ENCODE measurements around the gene UBE3C. TPM values are rescaled to one million over a fixed set of nuclear protein-coding genes. Genes with fewer than 3 reads are reported as not detected.

Gene UBE3C
- total RNA-seq, 1 donor: 95.9 TPM

DNA sequence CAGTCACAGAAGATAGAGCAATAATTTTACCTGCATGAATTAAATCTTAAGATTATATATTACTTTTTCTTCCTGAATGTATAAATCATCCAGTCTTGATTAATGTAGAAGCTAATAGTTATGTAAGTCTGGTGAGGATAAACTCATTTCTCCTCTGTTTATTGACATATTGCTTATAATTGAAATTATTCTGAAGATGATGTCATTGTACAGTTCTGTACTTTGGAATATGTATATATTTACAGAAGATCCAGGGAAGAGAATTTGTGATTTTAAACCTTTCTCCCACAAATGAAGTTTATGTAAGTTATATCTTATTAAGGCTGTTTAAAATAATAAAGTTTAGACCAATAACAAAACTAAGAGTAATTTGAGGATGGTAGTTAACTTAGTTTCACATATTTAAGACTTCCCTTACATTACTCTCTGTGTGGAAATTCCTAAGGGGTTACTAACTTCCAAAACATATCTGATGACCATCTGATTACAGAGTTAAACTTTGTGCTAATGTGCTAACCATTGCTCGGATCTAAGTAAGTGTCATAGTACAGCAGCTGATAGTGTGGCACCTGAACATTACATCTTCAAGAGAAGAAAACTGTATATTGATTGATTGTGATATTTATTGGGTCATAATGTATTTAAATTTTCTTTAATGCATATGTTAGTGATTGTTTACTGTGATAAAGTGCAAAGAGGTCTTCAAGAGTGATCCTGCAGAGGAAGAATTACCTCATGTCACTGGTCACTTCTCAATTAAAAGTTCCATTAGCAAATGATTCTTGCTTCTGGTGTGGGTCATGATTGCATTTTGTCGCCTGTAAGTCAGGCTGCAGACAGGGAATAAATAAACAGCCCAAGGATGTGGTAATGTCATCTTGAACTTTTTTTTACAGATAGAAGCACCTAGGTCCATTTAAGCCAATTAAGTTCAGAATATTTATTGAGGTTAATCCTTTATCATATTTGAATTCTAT, 96.9 kb downstream of the UBE3C start:
- Histone ChIP-seq H3K27me3 (ENCODE audit: insufficient read depth, low read length) (no peaks in the 10 kb centered on the region), H3K79me2 (ENCODE audit: insufficient read depth, low read length) (peaks cover 23% of the 10 kb centered on the region), H3K4me1 (ENCODE audit: insufficient read depth, low read length) (peaks cover 26% of the 10 kb centered on the region), H3K4me3 (ENCODE audit: insufficient read depth, low read length) (no peak overlapping the region), H4K20me1 (ENCODE audit: insufficient read depth, low read length) (peaks cover 8% of the 10 kb centered on the region), H3K4me2 (ENCODE audit: insufficient read depth, low read length) (peak overlapping the region; percentile 33), H3K9me3 (ENCODE audit: low read depth, low read length) (no peaks in the 10 kb centered on the region), H3K36me3 (ENCODE audit: insufficient read depth, low read length) (peaks cover 32% of the 10 kb centered on the region), H2AFZ (ENCODE audit: low read length) (no peak overlapping the region), H3K27ac (ENCODE audit: low read depth, low read length) (peak overlapping the region; percentile 27)
- DNase-seq (ENCODE audit: insufficient read length, low spot score, missing footprints): peak; percentile 82
- TF ChIP-seq, protein P1, sequence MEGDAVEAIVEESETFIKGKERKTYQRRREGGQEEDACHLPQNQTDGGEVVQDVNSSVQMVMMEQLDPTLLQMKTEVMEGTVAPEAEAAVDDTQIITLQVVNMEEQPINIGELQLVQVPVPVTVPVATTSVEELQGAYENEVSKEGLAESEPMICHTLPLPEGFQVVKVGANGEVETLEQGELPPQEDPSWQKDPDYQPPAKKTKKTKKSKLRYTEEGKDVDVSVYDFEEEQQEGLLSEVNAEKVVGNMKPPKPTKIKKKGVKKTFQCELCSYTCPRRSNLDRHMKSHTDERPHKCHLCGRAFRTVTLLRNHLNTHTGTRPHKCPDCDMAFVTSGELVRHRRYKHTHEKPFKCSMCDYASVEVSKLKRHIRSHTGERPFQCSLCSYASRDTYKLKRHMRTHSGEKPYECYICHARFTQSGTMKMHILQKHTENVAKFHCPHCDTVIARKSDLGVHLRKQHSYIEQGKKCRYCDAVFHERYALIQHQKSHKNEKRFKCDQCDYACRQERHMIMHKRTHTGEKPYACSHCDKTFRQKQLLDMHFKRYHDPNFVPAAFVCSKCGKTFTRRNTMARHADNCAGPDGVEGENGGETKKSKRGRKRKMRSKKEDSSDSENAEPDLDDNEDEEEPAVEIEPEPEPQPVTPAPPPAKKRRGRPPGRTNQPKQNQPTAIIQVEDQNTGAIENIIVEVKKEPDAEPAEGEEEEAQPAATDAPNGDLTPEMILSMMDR (IDR thresholded peaks at IDR 0.05; ENCODE audit: extremely low read depth, low read depth, low read length): no peak

DNA sequence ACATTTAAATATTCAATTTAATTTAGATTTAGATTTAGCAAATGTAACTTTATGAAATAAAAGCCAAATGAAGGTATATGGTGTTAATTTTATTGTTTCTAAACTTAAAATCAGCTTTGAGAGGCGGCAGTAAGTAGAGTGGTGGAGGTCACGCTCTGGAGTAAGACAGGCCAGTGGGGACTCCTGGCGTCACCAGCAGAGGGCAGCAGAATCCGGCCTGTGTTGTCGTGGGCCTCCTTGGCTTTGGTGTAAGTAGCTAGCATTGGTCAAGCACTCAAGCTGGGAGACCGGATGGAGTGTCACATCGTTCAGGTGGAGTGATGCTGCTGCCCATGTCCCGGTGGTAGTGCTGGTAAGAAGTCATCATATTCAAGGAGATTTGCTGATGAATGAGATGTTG, 99.4 kb downstream of the UBE3C start:
- Histone ChIP-seq H3K9me3 (ENCODE audit: low read depth, low read length) (no peaks in the 10 kb centered on the region), H3K27me3 (ENCODE audit: insufficient read depth, low read length) (no peaks in the 10 kb centered on the region), H3K36me3 (ENCODE audit: insufficient read depth, low read length) (peaks cover 18% of the 10 kb centered on the region), H3K4me1 (ENCODE audit: insufficient read depth, low read length) (peaks cover 26% of the 10 kb centered on the region), H4K20me1 (ENCODE audit: insufficient read depth, low read length) (peaks cover 11% of the 10 kb centered on the region), H3K79me2 (ENCODE audit: insufficient read depth, low read length) (peaks cover 35% of the 10 kb centered on the region), H2AFZ (ENCODE audit: low read length) (no peak overlapping the region), H3K27ac (ENCODE audit: low read depth, low read length) (no peak overlapping the region), H3K4me3 (ENCODE audit: insufficient read depth, low read length) (no peak overlapping the region), H3K4me2 (ENCODE audit: insufficient read depth, low read length) (no peak overlapping the region)
- no peak for DNase-seq (ENCODE audit: insufficient read length, low spot score, missing footprints)
- TF ChIP-seq, protein P1 (IDR thresholded peaks at IDR 0.05; ENCODE audit: extremely low read depth, low read depth, low read length): no peak

DNA sequence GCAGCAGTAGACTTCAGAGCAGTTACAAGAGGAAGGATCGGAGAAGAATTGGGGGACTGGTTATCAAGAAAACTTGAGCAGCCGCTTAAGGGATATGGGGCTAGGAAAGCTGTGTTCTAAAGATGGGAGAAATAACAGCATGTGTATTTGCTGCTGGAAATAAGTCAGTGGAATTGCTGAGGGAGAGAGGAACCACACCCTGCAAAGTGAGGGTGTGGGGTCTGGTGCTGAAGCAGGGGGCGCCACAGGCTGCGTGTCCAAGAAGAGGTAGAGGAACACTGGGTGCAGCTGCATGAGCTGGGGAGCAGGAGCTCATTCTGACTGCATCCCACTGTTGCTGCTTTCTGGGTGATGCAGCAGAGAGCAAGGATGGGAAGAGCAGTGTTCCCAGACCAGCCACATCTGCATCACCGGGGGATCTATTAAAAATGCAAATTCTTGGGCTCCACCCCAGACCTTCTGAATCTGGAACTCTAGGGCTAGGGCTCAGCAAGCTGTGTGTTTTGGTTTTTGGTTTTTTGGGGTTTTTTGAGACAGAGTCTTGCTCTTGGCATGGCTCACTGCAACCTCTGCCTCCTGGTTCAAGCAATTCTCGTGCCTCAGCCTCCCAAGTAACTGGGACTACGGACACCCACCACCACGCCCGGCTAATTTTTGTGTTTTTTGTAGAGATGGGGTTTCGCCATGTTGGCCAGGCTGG, 101.0 kb downstream of the UBE3C start:
- Histone ChIP-seq H3K9me3 (ENCODE audit: low read depth, low read length) (no peaks in the 10 kb centered on the region), H4K20me1 (ENCODE audit: insufficient read depth, low read length) (peaks cover 12% of the 10 kb centered on the region), H3K4me1 (ENCODE audit: insufficient read depth, low read length) (peaks cover 14% of the 10 kb centered on the region), H3K27ac (ENCODE audit: low read depth, low read length) (no peak overlapping the region), H3K79me2 (ENCODE audit: insufficient read depth, low read length) (peaks cover 29% of the 10 kb centered on the region), H3K4me3 (ENCODE audit: insufficient read depth, low read length) (no peak overlapping the region), H2AFZ (ENCODE audit: low read length) (no peak overlapping the region), H3K36me3 (ENCODE audit: insufficient read depth, low read length) (peaks cover 18% of the 10 kb centered on the region), H3K27me3 (ENCODE audit: insufficient read depth, low read length) (no peaks in the 10 kb centered on the region), H3K4me2 (ENCODE audit: insufficient read depth, low read length) (no peak overlapping the region)
- TF ChIP-seq, protein P1 (IDR thresholded peaks at IDR 0.05; ENCODE audit: extremely low read depth, low read depth, low read length): no peak
- no peak for DNase-seq (ENCODE audit: insufficient read length, low spot score, missing footprints)

DNA sequence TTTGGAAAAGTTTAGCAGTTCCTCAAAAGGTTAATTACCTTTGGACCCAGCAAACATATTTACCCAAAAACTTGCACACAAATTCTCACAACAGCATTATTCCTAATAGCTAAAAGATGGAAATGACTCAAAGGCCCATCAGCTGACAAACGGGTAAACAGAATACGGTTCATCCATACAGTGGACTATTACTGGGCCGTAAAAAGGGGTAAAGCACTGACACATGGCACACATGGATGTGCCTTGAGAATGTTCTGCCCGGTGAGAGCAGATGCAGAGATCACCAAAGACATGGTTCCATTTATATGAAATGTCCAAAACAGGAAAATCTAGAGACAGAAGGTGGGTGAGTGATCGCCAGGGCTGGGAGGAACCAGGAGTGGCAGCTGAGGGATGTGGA, 102.9 kb downstream of the UBE3C start:
- no peaks in the 10 kb centered on the region for H3K27me3 ChIP-seq (ENCODE audit: insufficient read depth, low read length)
- H3K4me2 ChIP-seq (ENCODE audit: insufficient read depth, low read length): no peak overlapping the region
- peaks cover 18% of the 10 kb centered on the region for H3K36me3 ChIP-seq (ENCODE audit: insufficient read depth, low read length)
- DNase-seq (ENCODE audit: insufficient read length, low spot score, missing footprints): no peak
- H3K9me3 ChIP-seq (ENCODE audit: low read depth, low read length): no peaks in the 10 kb centered on the region
- TF ChIP-seq, protein P1 (IDR thresholded peaks at IDR 0.05; ENCODE audit: extremely low read depth, low read depth, low read length): no peak
- no peak overlapping the region for H2AFZ ChIP-seq (ENCODE audit: low read length)
- no peak overlapping the region for H3K4me3 ChIP-seq (ENCODE audit: insufficient read depth, low read length)
- H3K27ac ChIP-seq (ENCODE audit: low read depth, low read length): no peak overlapping the region
- H4K20me1 ChIP-seq (ENCODE audit: insufficient read depth, low read length): peaks cover 3% of the 10 kb centered on the region
- H3K79me2 ChIP-seq (ENCODE audit: insufficient read depth, low read length): peaks cover 23% of the 10 kb centered on the region
- no peaks in the 10 kb centered on the region for H3K4me1 ChIP-seq (ENCODE audit: insufficient read depth, low read length)
